Stimulated activated CD4-positive, alpha-beta T cell treated with anti-CD3 and anti-CD28 coated beads, TNF-alpha, amount 100 ng/mL, for 1 hour (primary cell): ENCODE data around the gene MICB.

Experiments used
- DNase-seq, 3 donors: peaks; one replicate each; pipeline ENCODE4 v3.0.0-alpha.2; 2020; ENCODE audit warnings: low read depth in 3 of 3, low spot score in 1 of 3

MICB gene

GRCh38 chr6:31559606-31559957 is 61.6 kb downstream of the MICB start:
- DNase-seq: no peak

GRCh38 chr6:31559958-31560696 is 62.2 kb downstream of the MICB start:
- no peak for DNase-seq

GRCh38 chr6:31560697-31561058 is 62.7 kb downstream of the MICB start:
- no peak for DNase-seq
